ENCODE results near the gene CAMK2N2.

The CAMK2N2 gene

GRCh38 chr3:184211297-184211696 is 50.1 kb downstream of the CAMK2N2 start:
- no peak for DNase-seq
